GM18505 (cell line): ENCODE data around the gene SLC6A17.
A peak's percentile ranks its signal among the peaks of the same experiment; 100 is the strongest.

Experiments
- ATAC-seq: cut with Tn5 transposase; IDR thresholded peaks from one replicate; pipeline ENCODE4 v1.9.1; 2021; ENCODE audit not compliant: unreplicated experiment
- POLR2A ChIP-seq: IDR thresholded peaks from 4 replicates; pipeline ENCODE4 v1.6.1; 2011; ENCODE audit warnings: borderline replicate concordance; ENCODE audit not compliant: insufficient read depth, insufficient read length; ENCODE audit errors: extremely low read depth

Gene SLC6A17

GRCh38 chr1:110189181-110189580, 38.9 kb downstream of the SLC6A17 start:
- no peak for ATAC-seq
- no peak for TF ChIP-seq POLR2A

DNA sequence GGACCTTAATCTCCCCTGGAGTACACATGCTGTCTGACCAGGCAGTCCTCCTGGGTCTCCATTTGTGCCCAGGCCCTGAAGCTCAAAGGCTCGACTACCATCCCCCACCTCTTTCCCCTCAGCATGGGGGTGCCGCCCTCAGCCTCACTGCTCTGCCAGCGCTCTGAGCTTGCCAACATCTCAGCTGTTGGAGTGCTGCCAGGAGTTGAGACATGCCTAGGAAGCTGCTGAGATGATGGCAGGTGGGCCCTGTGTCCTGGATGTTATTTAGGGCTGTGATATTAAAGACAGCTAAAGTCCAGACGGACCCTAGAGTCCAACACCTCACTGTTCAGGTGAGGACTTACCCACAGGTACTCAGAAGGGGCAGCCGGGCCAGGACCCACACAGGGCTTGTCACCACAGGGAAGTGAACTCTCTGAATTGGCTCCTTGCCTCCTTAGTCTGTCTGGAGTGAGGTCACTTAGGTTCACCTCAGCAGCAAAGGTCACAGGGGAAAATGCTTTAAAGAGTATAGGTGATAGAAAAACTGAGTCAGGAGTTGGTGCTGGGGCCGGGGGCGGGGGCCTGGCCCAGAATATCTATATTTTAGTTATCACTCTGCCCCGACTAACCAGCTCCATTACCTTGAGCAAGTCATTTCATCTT, 40.1 kb downstream of the SLC6A17 start:
- TF ChIP-seq POLR2A: no peak
- no peak for ATAC-seq

DNA sequence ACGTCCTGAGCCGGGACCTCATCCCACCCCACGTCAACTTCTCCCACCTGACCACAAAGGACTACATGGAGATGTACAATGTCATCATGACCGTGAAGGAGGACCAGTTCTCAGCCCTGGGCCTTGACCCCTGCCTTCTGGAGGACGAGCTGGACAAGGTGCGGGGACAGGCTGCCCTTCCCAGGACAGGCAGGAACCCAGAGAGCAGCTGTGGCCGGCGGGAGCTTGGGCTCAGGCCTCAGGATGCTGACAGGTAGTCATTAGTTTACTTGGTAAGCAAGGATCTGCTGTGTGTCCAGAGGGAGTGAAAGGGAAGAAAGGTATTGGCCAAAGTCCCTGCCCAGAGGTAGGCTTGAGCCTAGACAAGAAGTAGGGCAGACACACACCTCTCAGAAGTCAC, 42.2 kb downstream of the SLC6A17 start:
- TF ChIP-seq POLR2A: no peak
- ATAC-seq: no peak

DNA sequence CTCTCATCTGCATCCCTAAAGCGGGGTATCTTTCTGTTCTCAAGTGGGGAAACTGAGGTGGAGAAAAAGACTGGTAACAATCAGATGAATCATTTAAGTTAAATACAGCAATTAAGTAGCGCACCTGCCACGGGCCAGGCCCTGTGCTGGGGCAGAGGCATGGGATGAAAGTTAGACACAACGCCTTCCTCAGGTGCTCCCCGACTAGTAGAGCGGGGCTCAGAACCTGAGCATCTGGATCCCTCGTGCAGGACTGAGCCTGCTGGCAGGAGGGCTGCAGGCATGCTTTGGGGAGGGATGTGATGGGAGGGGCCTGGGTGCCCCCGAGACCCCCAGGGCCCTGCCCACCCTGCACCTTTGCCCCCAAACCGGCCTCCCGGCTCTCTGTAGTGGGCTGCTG, 44.9 kb downstream of the SLC6A17 start:
- ATAC-seq: no peak
- TF ChIP-seq POLR2A: no peak

DNA sequence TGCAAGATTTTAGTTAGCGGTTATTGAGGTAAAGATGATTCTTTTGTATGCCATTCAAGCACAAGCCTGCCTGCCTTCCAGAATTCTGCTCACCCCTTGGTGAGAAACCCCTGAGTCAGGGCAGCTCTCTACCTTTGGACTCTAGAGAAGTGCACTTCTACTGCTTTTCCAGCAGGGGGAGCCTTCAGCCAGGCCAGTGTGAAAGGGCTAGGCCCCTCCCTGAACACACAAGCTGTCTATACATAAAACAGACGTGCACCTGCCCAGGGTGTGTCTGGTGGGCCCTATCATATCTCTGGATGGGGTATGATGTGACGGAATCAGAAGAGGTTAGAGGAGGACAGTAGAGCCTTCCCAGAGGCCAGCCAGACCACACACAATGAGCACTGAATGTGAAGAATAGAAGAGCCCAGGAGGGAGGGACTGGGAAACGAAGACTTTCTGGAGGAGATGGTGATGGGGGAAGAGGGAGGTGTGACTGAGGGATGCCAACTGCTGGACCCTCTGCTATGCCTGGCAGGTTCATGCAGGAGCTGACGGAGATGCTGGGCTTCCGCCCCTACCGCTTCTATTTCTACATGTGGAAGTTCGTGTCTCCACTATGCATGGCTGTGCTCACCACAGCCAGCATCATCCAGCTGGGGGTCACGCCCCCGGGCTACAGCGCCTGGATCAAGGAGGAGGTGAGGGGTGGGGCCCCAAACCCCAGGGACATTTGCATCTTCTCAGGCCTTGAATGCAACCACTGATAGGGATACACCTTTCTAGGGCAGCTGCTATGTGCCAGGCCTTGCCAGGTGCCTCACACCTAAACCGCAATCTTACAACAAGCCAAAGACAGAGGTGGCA, 46.8 kb downstream of the SLC6A17 start:
- no peak for TF ChIP-seq POLR2A
- peak; percentile 66 for ATAC-seq

GRCh38 chr1:110197905-110198629, 47.8 kb downstream of the SLC6A17 start:
- no peak for ATAC-seq
- no peak for TF ChIP-seq POLR2A

- no peak for ATAC-seq
- no peak for TF ChIP-seq POLR2A
These were observed 48.5 kb downstream of the SLC6A17 start for GRCh38 chr1:110198746-110199145.

- no peak for ATAC-seq
- TF ChIP-seq POLR2A: no peak
These were observed 49.9 kb downstream of the SLC6A17 start for GRCh38 chr1:110200190-110200589.

- ATAC-seq: no peak
- TF ChIP-seq POLR2A: no peak
These were observed 50.4 kb downstream of the SLC6A17 start for GRCh38 chr1:110200666-110201065.

DNA sequence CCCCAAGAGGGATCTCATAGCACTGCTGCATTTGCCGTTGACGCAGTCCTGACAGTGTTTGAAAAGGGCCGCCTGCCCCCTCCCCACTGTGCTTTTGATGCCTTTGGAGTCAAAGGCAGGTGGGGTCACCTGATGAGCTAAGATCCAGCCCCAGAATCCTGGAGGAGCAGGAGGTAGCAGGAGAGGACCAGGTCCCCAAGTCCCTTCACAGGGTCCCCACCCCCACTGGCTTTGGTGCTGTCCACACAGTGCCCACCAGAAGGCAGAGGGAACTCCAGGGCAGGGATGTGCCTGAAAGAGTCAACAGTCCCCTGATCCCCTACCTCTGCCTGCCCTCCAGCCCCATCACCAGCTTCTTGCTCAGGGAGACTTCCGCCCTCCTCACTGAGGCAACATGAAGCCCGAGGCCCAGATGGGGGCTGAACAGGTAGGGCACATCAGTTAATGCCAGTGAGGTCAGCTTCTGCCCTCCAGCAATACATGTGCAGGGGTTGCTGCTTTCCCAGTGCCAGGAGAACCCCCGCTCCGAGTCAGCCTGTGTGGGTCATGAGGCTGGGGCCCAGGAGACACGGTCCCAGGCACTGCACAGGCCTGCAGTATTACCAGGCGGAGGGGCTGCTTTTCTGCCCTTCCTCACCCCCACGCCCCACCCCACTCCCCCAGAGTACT, 51.0 kb downstream of the SLC6A17 start:
- TF ChIP-seq POLR2A: no peak
- no peak for ATAC-seq

DNA sequence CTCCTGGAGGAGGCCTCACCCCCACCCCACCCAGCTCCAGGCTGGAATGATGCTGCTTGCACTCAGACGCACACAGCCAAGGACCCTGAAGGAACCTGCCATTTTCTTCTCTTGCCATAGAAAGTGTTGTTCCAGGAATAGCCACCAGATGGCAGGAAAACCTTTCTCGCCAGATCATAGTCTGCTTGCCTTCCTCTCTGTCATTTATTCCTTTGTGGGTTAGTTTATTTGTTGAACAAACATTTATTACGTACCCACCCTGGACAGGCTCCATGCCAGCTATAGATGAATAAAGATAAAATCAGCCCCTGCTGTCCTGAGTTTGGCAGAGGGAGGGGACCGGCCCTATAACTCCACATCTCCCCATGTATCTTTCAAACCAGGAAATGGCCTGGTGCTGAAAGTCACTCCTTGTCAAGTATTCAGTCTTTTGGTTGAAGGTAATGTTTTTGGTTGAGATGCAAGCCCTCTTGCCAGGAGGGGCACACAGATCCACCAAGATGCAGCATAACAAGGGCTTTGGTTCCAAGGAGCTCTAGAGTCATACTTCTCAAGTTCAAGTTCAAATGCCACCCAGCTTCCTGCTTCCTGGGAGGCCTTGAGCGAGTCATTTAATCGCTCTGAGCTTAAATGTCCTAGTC, 52.8 kb downstream of the SLC6A17 start:
- no peak for TF ChIP-seq POLR2A
- ATAC-seq: no peak

DNA sequence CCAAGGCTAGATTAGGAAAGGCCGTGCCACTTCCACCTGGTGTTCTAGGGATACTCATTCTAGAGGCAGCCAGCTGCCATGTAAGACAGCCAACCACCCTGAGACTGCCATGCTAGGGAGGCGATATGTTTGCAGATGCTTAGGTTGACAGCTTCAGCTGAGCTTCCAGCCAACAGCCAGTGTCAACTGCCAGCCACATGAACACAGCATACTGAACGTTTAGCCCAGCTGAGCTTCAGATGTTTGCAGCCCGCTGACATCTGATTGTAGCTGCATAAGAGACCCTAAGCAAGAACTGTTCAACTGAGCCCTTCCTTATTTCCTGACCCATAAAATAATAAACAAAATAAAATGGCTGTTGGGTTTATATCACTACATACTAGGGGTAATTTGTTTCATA, 54.9 kb downstream of the SLC6A17 start:
- no peak for TF ChIP-seq POLR2A
- ATAC-seq: no peak
